HepG2 (cell line): Measurements from ENCODE around the gene CHRD. TPM values are rescaled to one million over a fixed set of nuclear protein-coding genes. Genes with fewer than 3 reads are reported as not detected.

ENCODE experiments used
- ATAC-seq: fragments of 200-7000 bp; cut with Tn5 transposase; 3 replicates; pipeline ENCODE4 v1.9.1; 2020; ENCODE audit warnings: mild to moderate bottlenecking, moderate library complexity
- BruUV-seq: library from RNA; stranded (reverse); fragments of 400-500 nt; replicated peaks from 2 replicates; lab custom pipeline; 2021; lab: Mats Ljungman, UMichigan
- CTCF ChIA-PET: fragments of 300-600 bp; formaldehyde crosslinking; extraction: SDS; loops from one replicate; lab custom pipeline; 2021; ENCODE audit warnings: low total read pairs, inconsistent platforms, low intra/inter-chr PET ratio; lab: Yijun Ruan, JAX
- POLR2A ChIA-PET: fragments of 350-600 bp; sonication (Branson Sonifier 250); formaldehyde crosslinking; loops from one replicate; lab custom pipeline; 2020; ENCODE audit warnings: antibody characterized with exemption, inconsistent platforms; lab: Yijun Ruan, JAX
- DNase-seq: peaks from one replicate; pipeline ENCODE4 v3.0.0-alpha.2; 2015; ENCODE audit warnings: low spot score
- FAIRE-seq: peaks from 3 replicates; lab custom pipeline; 2011; peaks lifted over from hg19 to GRCh38; lab: Jason Lieb, UNC
- H2AFZ ChIP-seq: one replicate; pipeline ENCODE4 v1.6.1; 2011; ENCODE audit warnings: low read length, inconsistent platforms
- H3K27ac ChIP-seq: fragments of 300-600 bp; 3 replicates; pipeline ENCODE4 v1.8.0; 2011; ENCODE audit warnings: mixed run types, mild to moderate bottlenecking, mixed read lengths, low read length, inconsistent platforms; ENCODE audit not compliant: insufficient read depth; ENCODE audit errors: extremely low read length
- H3K27me3 ChIP-seq, 2 experiments: fragments of 200-600 bp in 1 of 2; 2 replicates in 1 of 2; 3 replicates in 1 of 2; pipeline versions ENCODE4 v1.6.0 to v1.8.0; 2011; ENCODE audit warnings: low read length in 2 of 2, mild to moderate bottlenecking in 2 of 2, moderate library complexity in 2 of 2, inconsistent platforms in 1 of 2; ENCODE audit not compliant: insufficient read depth in 2 of 2, control insufficient read depth in 1 of 2
- H3K36me3 ChIP-seq, 2 experiments: fragments of 200-600 bp in 1 of 2; replicated peaks in 1 of 2; 2 replicates in 1 of 2; 3 replicates in 1 of 2; pipeline versions ENCODE4 v1.5.1 to v1.8.0; 2011; ENCODE audit warnings: low read length in 2 of 2, inconsistent platforms in 1 of 2; ENCODE audit not compliant: insufficient read depth in 2 of 2, control insufficient read depth in 1 of 2
- H3K4me1 ChIP-seq: 2 replicates; pipeline ENCODE4 v1.5.1; 2012; ENCODE audit warnings: low read length, inconsistent platforms; ENCODE audit not compliant: insufficient read depth
- H3K4me2 ChIP-seq: 2 replicates; pipeline ENCODE4 v1.6.0; 2011; ENCODE audit warnings: low read depth, low read length, inconsistent platforms
- H3K4me3 ChIP-seq, 3 experiments: fragments of 200-600 bp in 1 of 3; sonication (generic), shearing (Covaris generic) in 1 of 3; replicated peaks in 1 of 3; 2 replicates each; pipeline ENCODE4 v1.5.1; 2011 to 2016; ENCODE audit warnings: low read length in 3 of 3, inconsistent platforms in 2 of 3, low read depth in 2 of 3, mild to moderate bottlenecking in 2 of 3, control low read depth in 1 of 3, mixed read lengths in 1 of 3; ENCODE audit not compliant: insufficient read depth in 1 of 3
- H3K79me2 ChIP-seq: one replicate; pipeline ENCODE4 v1.6.1; 2011; ENCODE audit warnings: low read length, inconsistent platforms; ENCODE audit not compliant: insufficient read depth
- H3K9ac ChIP-seq: 2 replicates; pipeline ENCODE4 v1.6.0; 2011; ENCODE audit warnings: mild to moderate bottlenecking, low read depth, low read length, inconsistent platforms; ENCODE audit not compliant: insufficient read depth
- H3K9me3 ChIP-seq: 2 replicates; pipeline ENCODE4 v1.5.1; 2012; ENCODE audit warnings: mild to moderate bottlenecking, low read length
- H4K20me1 ChIP-seq: 2 replicates; pipeline ENCODE4 v1.6.0; 2011; ENCODE audit warnings: inconsistent platforms, mild to moderate bottlenecking, low read length, moderate library complexity; ENCODE audit not compliant: insufficient read depth
- AGO2 ChIP-seq: fragments of 200-400 bp; formaldehyde crosslinking; optimal IDR thresholded peaks from 2 replicates; pipeline ENCODE3; 2017; ENCODE audit warnings: mild to moderate bottlenecking, low read depth, low read length, moderate library complexity
- SKI ChIP-seq: fragments of 450-650 bp; IDR thresholded peaks from one replicate; pipeline ENCODE4 v1.6.1; 2018; ENCODE audit warnings: mild to moderate bottlenecking; ENCODE audit not compliant: partially characterized antibody
- ZNF180 ChIP-seq: sonication (generic); formaldehyde crosslinking; IDR thresholded peaks from 2 replicates; pipeline ENCODE4 v1.4.0; 2020; ENCODE audit warnings: low read depth, missing genetic modification reagents, borderline replicate concordance
- WGBS: methylation state at CpG from one replicate; pipeline ENCODE4 v1.1.6; 2017; ENCODE audit warnings: low lambda C conversion rate; 5-methylcytosine and 5-hydroxymethylcytosine counted together
- in situ Hi-C: cut with HindIII; loops from 2 replicates; pipeline ENCODE4 v1.10.0; 2017; ENCODE audit warnings: low pct_unique_long_range_greater_than_20kb; ENCODE audit not compliant: extremely low pct_ligation_motif_present
- intact Hi-C: fragments of 100-400 bp; cut with micrococcal nuclease; formaldehyde crosslinking; loops from one replicate; pipeline ENCODE4 v1.10.0; 2022; ENCODE audit not compliant: unreplicated experiment
- polyA plus RNA-seq, 8 experiments: library from polyadenylated mRNA; depleted of rRNA in 3 of 8; stranded (reverse) in 7 of 8; unstranded in 1 of 8; fragments of >200 nt; fragmentation: Illumina TruSeq in 4 of 8; extraction: Trizol in 4 of 8; gene quantifications; 2 replicates each; pipeline versions ENCODE4 v1.2.1 to v1.2.3, GENCODE V29; 2011 to 2016; ENCODE audit warnings: low read depth in 4 of 8, missing spikeins in 1 of 8, mixed read lengths in 1 of 8; ENCODE audit not compliant: insufficient read depth in 1 of 8
- total RNA-seq, 5 experiments: library from RNA; depleted of rRNA; stranded (reverse); fragments of >200 nt; fragmentation: Illumina TruSeq; extraction: Trizol; gene quantifications; 2 replicates each; pipeline ENCODE4 v1.2.3, GENCODE V29; 2016; ENCODE audit warnings: low read depth in 1 of 5
- TF ChIP-seq, protein P1 (sequence below): sonication (generic); formaldehyde crosslinking; IDR thresholded peaks from 2 replicates; pipeline ENCODE4 v1.4.0; 2020; ENCODE audit warnings: mild to moderate bottlenecking, missing genetic modification reagents

CHRD gene
- total and polyA plus RNA-seq, 2 of the 13 experiments (the other 11 are each of a cell fraction or from before 2014, with no cell fraction given): 22.2 to 35.2 TPM

DNA sequence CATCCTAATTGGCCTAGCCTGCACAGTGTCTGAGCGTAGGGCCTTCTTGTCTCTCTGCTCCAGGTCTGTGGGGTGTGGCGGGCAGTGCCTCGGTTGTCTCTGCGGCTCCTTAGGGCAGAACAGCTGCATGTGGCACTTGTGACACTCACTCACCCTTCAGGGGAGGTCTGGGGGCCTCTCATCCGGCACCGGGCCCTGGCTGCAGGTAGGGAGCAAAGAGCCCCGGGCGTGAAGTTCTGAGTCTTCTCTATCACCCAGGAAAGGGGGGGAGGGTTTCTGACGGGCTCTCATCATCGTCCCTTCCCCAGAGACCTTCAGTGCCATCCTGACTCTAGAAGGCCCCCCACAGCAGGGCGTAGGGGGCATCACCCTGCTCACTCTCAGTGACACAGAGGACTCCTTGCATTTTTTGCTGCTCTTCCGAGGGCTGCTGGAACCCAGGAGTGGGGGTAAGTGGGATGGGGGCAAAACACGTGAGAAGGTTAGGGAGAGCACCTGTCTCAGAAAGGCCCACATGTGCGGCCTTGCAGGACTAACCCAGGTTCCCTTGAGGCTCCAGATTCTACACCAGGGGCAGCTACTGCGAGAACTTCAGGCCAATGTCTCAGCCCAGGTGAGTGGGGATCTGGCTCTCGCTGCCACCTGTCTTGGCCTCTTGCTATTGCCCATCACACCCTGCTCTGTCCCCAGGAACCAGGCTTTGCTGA, 2.6 kb downstream of the CHRD start (continued):
- TF ChIP-seq, protein P1, sequence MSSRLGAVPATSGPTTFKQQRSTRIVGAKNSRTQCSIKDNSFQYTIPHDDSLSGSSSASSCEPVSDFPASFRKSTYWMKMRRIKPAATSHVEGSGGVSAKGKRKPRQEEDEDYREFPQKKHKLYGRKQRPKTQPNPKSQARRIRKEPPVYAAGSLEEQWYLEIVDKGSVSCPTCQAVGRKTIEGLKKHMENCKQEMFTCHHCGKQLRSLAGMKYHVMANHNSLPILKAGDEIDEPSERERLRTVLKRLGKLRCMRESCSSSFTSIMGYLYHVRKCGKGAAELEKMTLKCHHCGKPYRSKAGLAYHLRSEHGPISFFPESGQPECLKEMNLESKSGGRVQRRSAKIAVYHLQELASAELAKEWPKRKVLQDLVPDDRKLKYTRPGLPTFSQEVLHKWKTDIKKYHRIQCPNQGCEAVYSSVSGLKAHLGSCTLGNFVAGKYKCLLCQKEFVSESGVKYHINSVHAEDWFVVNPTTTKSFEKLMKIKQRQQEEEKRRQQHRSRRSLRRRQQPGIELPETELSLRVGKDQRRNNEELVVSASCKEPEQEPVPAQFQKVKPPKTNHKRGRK (CRISPR knock-in tag): no peak
- TF ChIP-seq SKI: no peak

DNA sequence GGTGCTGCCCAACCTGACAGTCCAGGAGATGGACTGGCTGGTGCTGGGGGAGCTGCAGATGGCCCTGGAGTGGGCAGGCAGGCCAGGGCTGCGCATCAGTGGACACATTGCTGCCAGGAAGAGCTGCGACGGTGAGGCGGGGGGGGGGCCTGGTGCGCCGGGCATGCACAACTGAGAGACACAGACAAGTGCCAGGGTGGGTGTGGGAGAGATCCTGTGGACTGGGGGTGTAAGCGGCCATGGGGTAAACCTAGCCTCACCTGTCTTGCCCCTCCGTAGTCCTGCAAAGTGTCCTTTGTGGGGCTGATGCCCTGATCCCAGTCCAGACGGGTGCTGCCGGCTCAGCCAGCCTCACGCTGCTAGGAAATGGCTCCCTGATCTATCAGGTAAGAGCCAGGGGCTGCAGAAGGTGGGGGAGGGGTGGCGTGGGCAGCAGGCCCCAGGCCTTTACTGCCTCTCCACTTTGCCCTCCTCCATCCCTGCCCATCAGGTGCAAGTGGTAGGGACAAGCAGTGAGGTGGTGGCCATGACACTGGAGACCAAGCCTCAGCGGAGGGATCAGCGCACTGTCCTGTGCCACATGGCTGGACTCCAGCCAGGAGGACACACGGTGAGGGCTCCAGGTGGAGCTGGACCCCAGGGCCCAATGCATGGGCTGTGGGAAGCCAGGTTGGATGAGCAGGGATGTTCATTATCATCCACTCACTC, 3.3 kb downstream of the CHRD start:
- no peaks in the 10 kb centered on the region for H3K9me3 ChIP-seq
- no peak overlapping the region for H3K4me3 ChIP-seq
- ChIA-PET CTCF (no interaction called here), POLR2A (no interaction called here)
- ATAC-seq (no peak), FAIRE-seq (no peak), DNase-seq (no peak)
- H3K4me1 ChIP-seq: peaks cover 12% of the 10 kb centered on the region; the same call in 1 of the 2 replicates
- H3K27ac ChIP-seq: no peak overlapping the region
- no peak overlapping the region for H3K4me2 ChIP-seq
- in situ Hi-C loops (no loop called here), intact Hi-C loops (no loop called here)
- peak; percentile 29 for TF ChIP-seq AGO2
- TF ChIP-seq ZNF180 (CRISPR knock-in tag): no peak
- H3K79me2 ChIP-seq: peaks cover 13% of the 10 kb centered on the region
- peaks cover 8 to 27% of the 10 kb centered on the region in 2 experiments; a peak in 4 of 5 replicates for H3K36me3 ChIP-seq
- WGBS: no CpG with 5 or more reads among the region's 15 CpGs
- H3K9ac ChIP-seq: no peak overlapping the region
- no peaks in the 10 kb centered on the region for H4K20me1 ChIP-seq
- H3K27me3 ChIP-seq: no peaks in the 10 kb centered on the region; a peak in 1 of 5 replicates
- H2AFZ ChIP-seq: no peak overlapping the region
- no TSS peak for BruUV-seq
